CD4-positive, alpha-beta memory T cell (primary cell): ENCODE measurements around the gene ZXDC. TPM values are rescaled to one million over a fixed set of nuclear protein-coding genes. Genes with fewer than 3 reads are reported as not detected.

Experiments
- CTCF ChIA-PET: fragments of 350-600 bp; sonication (Branson Sonifier 250); formaldehyde crosslinking; loops from one replicate; lab custom pipeline; 2021; ENCODE audit warnings: inconsistent platforms; ENCODE audit not compliant: partially characterized antibody; lab: Charles Lee
- POLR2A ChIA-PET: fragments of 350-600 bp; sonication (Branson Sonifier 250); formaldehyde crosslinking; loops from one replicate; lab custom pipeline; 2021; ENCODE audit not compliant: partially characterized antibody; lab: Charles Lee
- DNase-seq, 5 donors: peaks; one replicate each; pipeline versions ENCODE4 v3.0.0 to v3.0.0-alpha.2; 2020 to 2022; ENCODE audit warnings: mixed read lengths in 1 of 5
- H3K27ac ChIP-seq: one replicate; pipeline ENCODE4 v1.7.0; 2013; ENCODE audit warnings: low read depth, low read length
- H3K27me3 ChIP-seq: 2 replicates; pipeline ENCODE4 v1.7.0; 2013; ENCODE audit warnings: mild to moderate bottlenecking, low read length, moderate library complexity; ENCODE audit not compliant: insufficient read depth
- H3K36me3 ChIP-seq: 2 replicates; pipeline ENCODE4 v1.7.0; 2013; ENCODE audit warnings: mild to moderate bottlenecking, low read length, moderate library complexity; ENCODE audit not compliant: insufficient read depth
- H3K4me1 ChIP-seq: 2 replicates; pipeline ENCODE4 v1.7.0; 2013; ENCODE audit warnings: mild to moderate bottlenecking, low read length, moderate library complexity; ENCODE audit not compliant: insufficient read depth
- H3K4me3 ChIP-seq, 2 donors: one replicate each; pipeline ENCODE4 v1.7.0; 2013; ENCODE audit warnings: low read length in 2 of 2, mild to moderate bottlenecking in 1 of 2
- H3K9me3 ChIP-seq, 2 donors: one replicate each; pipeline ENCODE4 v1.7.0; 2013; ENCODE audit warnings: low read length in 2 of 2, control low read depth in 1 of 2; ENCODE audit not compliant: control insufficient read depth in 1 of 2
- H3K27ac Mint-ChIP-seq, 7 donors: one replicate each; pipeline ENCODE4 v1.8.0; 2020 to 2021; ENCODE audit warnings: mixed read lengths in 7 of 7, mild to moderate bottlenecking in 6 of 7, inconsistent platforms in 3 of 7, moderate library complexity in 3 of 7
- H3K27me3 Mint-ChIP-seq, 2 donors: one replicate each; pipeline ENCODE4 v1.8.0; 2020 to 2021; ENCODE audit warnings: mixed read lengths in 2 of 2
- H3K36me3 Mint-ChIP-seq, 2 donors: one replicate each; pipeline ENCODE4 v1.8.0; 2020 to 2021; ENCODE audit warnings: mixed read lengths in 2 of 2, inconsistent platforms in 1 of 2, mild to moderate bottlenecking in 1 of 2
- H3K4me1 Mint-ChIP-seq, 4 donors: one replicate each; pipeline ENCODE4 v1.8.0; 2020 to 2021; ENCODE audit warnings: mixed read lengths in 4 of 4, mild to moderate bottlenecking in 1 of 4
- H3K4me3 Mint-ChIP-seq, 8 donors: one replicate each; pipeline ENCODE4 v1.8.0; 2020 to 2021; ENCODE audit warnings: mixed read lengths in 8 of 8, mild to moderate bottlenecking in 7 of 8, moderate library complexity in 6 of 8, inconsistent platforms in 3 of 8
- H3K9me3 Mint-ChIP-seq, 8 donors: one replicate each; pipeline ENCODE4 v1.8.0; 2020 to 2021; ENCODE audit warnings: mixed read lengths in 8 of 8, mild to moderate bottlenecking in 5 of 8, inconsistent platforms in 3 of 8, moderate library complexity in 1 of 8
- intact Hi-C: fragments of 100-400 bp; cut with micrococcal nuclease; formaldehyde crosslinking; loops from one replicate; pipeline ENCODE4 v1.15.1; 2023
- polyA plus RNA-seq, 2 donors: library from polyadenylated mRNA; unstranded; fragments of 300-500 nt; fragmentation: Illumina TruSeq; gene quantifications; one replicate each; pipeline ENCODE4 v1.2.3, GENCODE V29; 2021
- total RNA-seq, 2 experiments: library from RNA; stranded (reverse); gene quantifications; one replicate each; pipeline ENCODE4 v1.2.3, GENCODE V29; 2021

The ZXDC gene
- total and polyA plus RNA-seq, 4 experiments from 2014 or later: 10.3 to 66.3 (median 42.9) TPM

- Histone ChIP-seq H3K27ac (no peak overlapping the region), H3K27me3 (no peaks in the 10 kb centered on the region), H3K9me3 (no peaks in the 10 kb centered on the region), H3K4me3 (no peak overlapping the region), H3K36me3 (no peaks in the 10 kb centered on the region), H3K4me1 (no peaks in the 10 kb centered on the region)
- no peaks in the 10 kb centered on the region for H3K36me3 Mint-ChIP-seq
- peaks cover 13 to 14% of the 10 kb centered on the region in 2 donors for H3K27me3 Mint-ChIP-seq
- intact Hi-C loops: no loop called here
- no peaks in the 10 kb centered on the region for H3K4me1 Mint-ChIP-seq
- no peak for DNase-seq
- ChIA-PET POLR2A (no interaction called here), CTCF (interaction anchor here (1.4 to 3.0 kb wide), 6 partner anchors 10 to 1028 kb away, joined by 6 to 23 read pairs (median 10); no protein-coding TSS in a partner anchor)
- no peaks in the 10 kb centered on the region for H3K9me3 Mint-ChIP-seq
- H3K27ac Mint-ChIP-seq: no peak overlapping the region
- no peak overlapping the region for H3K4me3 Mint-ChIP-seq
Observed at GRCh38 chr3:126521122-126521891, 45.6 kb upstream of the ZXDC start.

GRCh38 chr3:126519506-126520455 is 44.1 kb upstream of the ZXDC start:
- intact Hi-C loops: no loop called here
- no peaks in the 10 kb centered on the region for H3K9me3 ChIP-seq
- no peak overlapping the region for H3K27ac ChIP-seq
- no peak for DNase-seq
- no peaks in the 10 kb centered on the region for H3K27me3 ChIP-seq
- H3K27me3 Mint-ChIP-seq: peaks cover 13% of the 10 kb centered on the region in 2 donors
- H3K27ac Mint-ChIP-seq: no peak overlapping the region
- no peak overlapping the region for H3K4me3 ChIP-seq
- no peak overlapping the region for H3K4me3 Mint-ChIP-seq
- H3K36me3 Mint-ChIP-seq: no peaks in the 10 kb centered on the region
- no peaks in the 10 kb centered on the region for H3K9me3 Mint-ChIP-seq
- H3K4me1 ChIP-seq: no peaks in the 10 kb centered on the region
- H3K4me1 Mint-ChIP-seq: no peaks in the 10 kb centered on the region
- no peaks in the 10 kb centered on the region for H3K36me3 ChIP-seq
- POLR2A ChIA-PET: no interaction called here
- CTCF ChIA-PET: interaction anchor here (0.8 to 1.1 kb wide), 2 partner anchors 13 to 1027 kb away, joined by 3 to 4 read pairs; no protein-coding TSS in a partner anchor

GRCh38 chr3:126518779-126519177 is 43.1 kb upstream of the ZXDC start:
- H3K27ac ChIP-seq: no peak overlapping the region
- no peak for DNase-seq
- POLR2A ChIA-PET: no interaction called here
- Mint-ChIP-seq H3K27me3 (peaks cover 12 to 13% of the 10 kb centered on the region in 2 donors), H3K4me1 (no peaks in the 10 kb centered on the region), H3K9me3 (no peaks in the 10 kb centered on the region), H3K4me3 (no peak overlapping the region), H3K36me3 (no peaks in the 10 kb centered on the region), H3K27ac (no peak overlapping the region)
- H3K36me3 ChIP-seq: no peaks in the 10 kb centered on the region
- H3K27me3 ChIP-seq: no peaks in the 10 kb centered on the region
- intact Hi-C loops: no loop called here
- H3K4me3 ChIP-seq: no peak overlapping the region
- CTCF ChIA-PET: interaction anchor here (0.9 kb wide), 1 partner anchor 1028 kb away, joined by 6 read pairs; no protein-coding TSS in a partner anchor
- no peaks in the 10 kb centered on the region for H3K9me3 ChIP-seq
- no peaks in the 10 kb centered on the region for H3K4me1 ChIP-seq

GRCh38 chr3:126517986-126518778 is 42.5 kb upstream of the ZXDC start:
- no peaks in the 10 kb centered on the region for H3K4me1 Mint-ChIP-seq
- no peak overlapping the region for H3K4me3 ChIP-seq
- H3K27me3 ChIP-seq: no peaks in the 10 kb centered on the region
- H3K4me1 ChIP-seq: no peaks in the 10 kb centered on the region
- H3K9me3 ChIP-seq: no peaks in the 10 kb centered on the region
- H3K27ac Mint-ChIP-seq: no peak overlapping the region
- ChIA-PET POLR2A (no interaction called here), CTCF (interaction anchor here (0.9 kb wide), 1 partner anchor 1029 kb away, joined by 6 read pairs; no protein-coding TSS in a partner anchor)
- no peak overlapping the region for H3K27ac ChIP-seq
- H3K36me3 Mint-ChIP-seq: no peaks in the 10 kb centered on the region
- no peak overlapping the region for H3K4me3 Mint-ChIP-seq
- no peak for DNase-seq
- H3K27me3 Mint-ChIP-seq: peaks cover 9 to 10% of the 10 kb centered on the region in 2 donors
- intact Hi-C loops: no loop called here
- no peaks in the 10 kb centered on the region for H3K9me3 Mint-ChIP-seq
- H3K36me3 ChIP-seq: no peaks in the 10 kb centered on the region

- H3K27me3 Mint-ChIP-seq: peaks cover 4 to 5% of the 10 kb centered on the region in 2 donors
- intact Hi-C loops: no loop called here
- no peak within 1 kb of the TSS for H3K4me3 Mint-ChIP-seq
- CTCF ChIA-PET: no interaction called here
- H3K36me3 Mint-ChIP-seq: no peaks in the 10 kb centered on the region
- H3K27ac Mint-ChIP-seq: no peak within 1 kb of the TSS
- H3K4me1 Mint-ChIP-seq: no peaks in the 10 kb centered on the region
- POLR2A ChIA-PET: no interaction called here
- Histone ChIP-seq H3K4me3 (no peak within 1 kb of the TSS), H3K9me3 (no peaks in the 10 kb centered on the region), H3K36me3 (no peaks in the 10 kb centered on the region), H3K27ac (no peak within 1 kb of the TSS), H3K27me3 (no peaks in the 10 kb centered on the region), H3K4me1 (no peaks in the 10 kb centered on the region)
- DNase-seq: no peak
- no peaks in the 10 kb centered on the region for H3K9me3 Mint-ChIP-seq
Observed at GRCh38 chr3:126517291-126517951, 41.7 kb upstream of the ZXDC start, which contains the start of gene UROC1. Gene UROC1 (minus strand): TSS chr3:126517773. CDS start chr3:126517719, 54 bp downstream.

GRCh38 chr3:126516936-126517290 is 41.2 kb upstream of the ZXDC start:
- Mint-ChIP-seq H3K9me3 (no peaks in the 10 kb centered on the region), H3K4me1 (no peaks in the 10 kb centered on the region), H3K27me3 (no peaks in the 10 kb centered on the region), H3K27ac (no peak overlapping the region), H3K36me3 (no peaks in the 10 kb centered on the region), H3K4me3 (no peak overlapping the region)
- intact Hi-C loops: no loop called here
- ChIA-PET CTCF (no interaction called here), POLR2A (no interaction called here)
- DNase-seq: no peak
- Histone ChIP-seq H3K27ac (no peak overlapping the region), H3K9me3 (no peaks in the 10 kb centered on the region), H3K4me3 (no peak overlapping the region), H3K4me1 (no peaks in the 10 kb centered on the region), H3K36me3 (no peaks in the 10 kb centered on the region), H3K27me3 (no peaks in the 10 kb centered on the region)
